Breast epithelium (tissue), 4 donors: Measurements from ENCODE around the gene C18orf54. TPM values are rescaled to one million over a fixed set of nuclear protein-coding genes. Genes with fewer than 3 reads are reported as not detected.
"Not testable (repeated sequence)": the region's sequence is repeated elsewhere in the genome, so short reads cannot be mapped to it uniquely, and the experiment has no call there.

Experiments
- DNase-seq, 2 donors: peaks; one replicate each; pipeline ENCODE4 v3.0.0-alpha.2; 2019; ENCODE audit warnings: low spot score in 2 of 2
- H3K27ac ChIP-seq, 2 donors: fragments of 200-600 bp; sonication (generic) in 1 of 2; one replicate each; pipeline ENCODE4 v1.5.1; 2016 to 2019; ENCODE audit warnings: mild to moderate bottlenecking in 1 of 2
- H3K27me3 ChIP-seq, 2 donors: fragments of 200-600 bp; sonication (generic) in 1 of 2; one replicate each; pipeline versions ENCODE4 v1.5.1 to v1.6.0; 2017 to 2019; ENCODE audit warnings: control low read depth in 1 of 2, mild to moderate bottlenecking in 1 of 2
- H3K36me3 ChIP-seq: fragments of 200-600 bp; one replicate; pipeline ENCODE4 v1.5.1; 2019
- H3K4me1 ChIP-seq, 2 donors: fragments of 200-600 bp; sonication (generic); one replicate each; pipeline ENCODE4 v1.5.1; 2016 to 2019; ENCODE audit warnings: control low read depth in 1 of 2
- H3K4me3 ChIP-seq, 3 donors: fragments of 200-600 bp; sonication (generic); 1 replicate in 2 of 3; 2 replicates in 1 of 3; pipeline ENCODE4 v1.5.1; 2016 to 2019; ENCODE audit warnings: mild to moderate bottlenecking in 3 of 3, moderate library complexity in 2 of 3
- H3K9me3 ChIP-seq, 2 donors: fragments of 200-600 bp; sonication (generic) in 1 of 2; one replicate each; pipeline ENCODE4 v1.5.1; 2016 to 2019; ENCODE audit warnings: control low read depth in 1 of 2
- CTCF ChIP-seq, 3 donors: fragments of 450-650 bp; IDR thresholded peaks; one replicate each; pipeline ENCODE4 v1.5.1; 2016 to 2017; ENCODE audit warnings: antibody characterized with exemption in 3 of 3, mild to moderate bottlenecking in 3 of 3, moderate library complexity in 3 of 3
- POLR2A ChIP-seq: fragments of 450-650 bp; IDR thresholded peaks from one replicate; pipeline ENCODE4 v1.6.1; 2016; ENCODE audit warnings: antibody characterized with exemption, mild to moderate bottlenecking, moderate library complexity
- POLR2AphosphoS5 ChIP-seq, 3 donors: sonication (generic); formaldehyde crosslinking; IDR thresholded peaks; one replicate each; pipeline ENCODE4 v1.6.1; 2017; ENCODE audit warnings: antibody characterized with exemption in 3 of 3
- intact Hi-C: fragments of 100-400 bp; cut with DNase I; formaldehyde crosslinking; loops from one replicate; pipeline ENCODE4 v1.15.1; 2023; ENCODE audit warnings: low total_unique reads
- total RNA-seq, 3 donors: library from RNA; depleted of rRNA; stranded (reverse); fragments of >200 nt; gene quantifications; one replicate each; pipeline ENCODE4 v1.1.0, GENCODE V29; 2016

The C18orf54 gene
- total RNA-seq, 3 donors from 2014 or later, result 1.3 to 2.3 (median 2.1) TPM

- Histone ChIP-seq H3K27me3 (no peaks in the 10 kb centered on the region), H3K4me1 (no peaks in the 10 kb centered on the region), H3K27ac (no peak overlapping the region), H3K36me3 (peaks cover 5% of the 10 kb centered on the region), H3K4me3 (no peak overlapping the region), H3K9me3 (no peaks in the 10 kb centered on the region)
- DNase-seq, result no peak
- no peak for TF ChIP-seq CTCF (IDR thresholded peaks at IDR 0.05)
- TF ChIP-seq POLR2AphosphoS5 (IDR thresholded peaks at IDR 0.05), result no peak
- TF ChIP-seq POLR2A, result no peak
- intact Hi-C loops, result no loop called here
Observed at GRCh38 chr18:54378057-54378456, 20.4 kb downstream of the C18orf54 start.

- no peaks in the 10 kb centered on the region for H3K4me1 ChIP-seq
- no peak for DNase-seq
- peaks cover 5% of the 10 kb centered on the region for H3K36me3 ChIP-seq
- H3K27ac ChIP-seq, result no peak overlapping the region
- H3K4me3 ChIP-seq, result no peak overlapping the region
- no peaks in the 10 kb centered on the region for H3K27me3 ChIP-seq
- TF ChIP-seq POLR2AphosphoS5 (IDR thresholded peaks at IDR 0.05), result no peak
- no peak for TF ChIP-seq CTCF (IDR thresholded peaks at IDR 0.05)
- TF ChIP-seq POLR2A, result no peak
- H3K9me3 ChIP-seq, result no peaks in the 10 kb centered on the region
- intact Hi-C loops, result no loop called here
Observed at GRCh38 chr18:54381640-54382039, 23.9 kb downstream of the C18orf54 start.

GRCh38 chr18:54382076-54382475 is 24.4 kb downstream of the C18orf54 start:
- intact Hi-C loops, result no loop called here
- no peaks in the 10 kb centered on the region for H3K9me3 ChIP-seq
- no peak overlapping the region for H3K4me3 ChIP-seq
- H3K27ac ChIP-seq, result no peak overlapping the region
- peaks cover 5% of the 10 kb centered on the region for H3K36me3 ChIP-seq
- no peaks in the 10 kb centered on the region for H3K4me1 ChIP-seq
- TF ChIP-seq CTCF (IDR thresholded peaks at IDR 0.05) (no peak), POLR2AphosphoS5 (IDR thresholded peaks at IDR 0.05) (no peak), POLR2A (no peak)
- H3K27me3 ChIP-seq, result no peaks in the 10 kb centered on the region
- no peak for DNase-seq

GRCh38 chr18:54382733-54383252 is 25.1 kb downstream of the C18orf54 start:
- intact Hi-C loops, result loop anchor here (1.0 kb wide), 1 partner anchor 7 kb away; no protein-coding TSS in a partner anchor
- peaks cover 5% of the 10 kb centered on the region for H3K36me3 ChIP-seq
- H3K27ac ChIP-seq, result no peak overlapping the region
- TF ChIP-seq CTCF (IDR thresholded peaks at IDR 0.05) (no peak), POLR2A (no peak), POLR2AphosphoS5 (IDR thresholded peaks at IDR 0.05) (no peak)
- no peaks in the 10 kb centered on the region for H3K9me3 ChIP-seq
- no peaks in the 10 kb centered on the region for H3K4me1 ChIP-seq
- H3K4me3 ChIP-seq, result no peak overlapping the region
- no peak for DNase-seq
- H3K27me3 ChIP-seq, result no peaks in the 10 kb centered on the region

DNA sequence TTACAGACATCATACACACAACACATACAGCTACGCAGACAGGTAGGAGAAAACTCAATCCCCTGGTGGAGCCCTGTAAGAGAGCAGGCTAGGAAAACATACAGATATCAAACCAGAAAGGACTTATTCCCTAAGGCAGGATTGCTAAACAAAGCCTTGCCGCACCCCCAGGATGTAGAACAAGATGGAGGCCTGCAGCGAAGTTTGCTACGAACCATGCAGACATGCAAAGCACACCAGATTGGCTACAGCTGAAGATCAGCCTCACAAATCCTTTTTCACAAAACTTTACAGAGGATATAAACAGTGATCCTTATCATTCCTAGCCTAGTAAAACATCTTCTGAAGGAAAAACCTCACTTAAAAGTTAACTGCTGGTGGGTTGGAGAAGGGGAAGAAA is 28.3 kb downstream of the C18orf54 start:
- TF ChIP-seq POLR2A (no peak), POLR2AphosphoS5 (IDR thresholded peaks at IDR 0.05) (no peak), CTCF (IDR thresholded peaks at IDR 0.05) (no peak)
- intact Hi-C loops, result no loop called here

GRCh38 chr18:54386800-54387495 is 29.2 kb downstream of the C18orf54 start:
- H3K4me1 ChIP-seq, H3K9me3 ChIP-seq, H3K27me3 ChIP-seq, intact Hi-C loops, DNase-seq, H3K27ac ChIP-seq, H3K36me3 ChIP-seq, H3K4me3 ChIP-seq: not testable (repeated sequence)

More for the DNA sequence above, 28.3 kb downstream of the C18orf54 start:
- Histone ChIP-seq H3K4me3 (no peak overlapping the region), H3K36me3 (no peaks in the 10 kb centered on the region), H3K4me1 (no peaks in the 10 kb centered on the region), H3K9me3 (no peaks in the 10 kb centered on the region), H3K27me3 (no peaks in the 10 kb centered on the region), H3K27ac (no peak overlapping the region)
- no peak for DNase-seq
